WTC11 (cell line): Measurements from ENCODE around the gene RTF1. TPM values are rescaled to one million over a fixed set of nuclear protein-coding genes. Genes with fewer than 3 reads are reported as not detected.

Experiments used
- ATAC-seq: fragments of 200-7000 bp; cut with Tn5 transposase; 2 replicates; pipeline ENCODE4 v1.10.0; 2021; ENCODE audit warnings: mild to moderate bottlenecking, moderate library complexity
- CTCF ChIA-PET: fragments of 300-600 bp; sonication (Branson Sonifier 250); formaldehyde crosslinking; loops from one replicate; lab custom pipeline; 2021; ENCODE audit warnings: antibody characterized with exemption; lab: Charles Lee
- POLR2A ChIA-PET: fragments of 350-600 bp; sonication (Branson Sonifier 250); formaldehyde crosslinking; loops from one replicate; lab custom pipeline; 2021; ENCODE audit warnings: antibody characterized with exemption; lab: Charles Lee
- DNase-seq: peaks from one replicate; pipeline ENCODE4 v3.0.0; 2021; ENCODE audit warnings: low spot score
- H3K27ac Mint-ChIP-seq: 2 replicates; pipeline ENCODE4 v1.8.0; 2021; ENCODE audit warnings: mixed read lengths
- H3K27me3 Mint-ChIP-seq: 2 replicates; pipeline ENCODE4 v1.8.0; 2021; ENCODE audit warnings: low read depth, mild to moderate bottlenecking, moderate library complexity, mixed read lengths
- H3K36me3 Mint-ChIP-seq: 2 replicates; pipeline ENCODE4 v1.8.0; 2021; ENCODE audit warnings: mixed read lengths
- H3K4me1 Mint-ChIP-seq: 2 replicates; pipeline ENCODE4 v1.8.0; 2022; ENCODE audit warnings: mixed read lengths
- H3K4me3 Mint-ChIP-seq: 2 replicates; pipeline ENCODE4 v1.8.0; 2021; ENCODE audit warnings: mild to moderate bottlenecking, moderate library complexity, mixed read lengths
- H3K9me3 Mint-ChIP-seq: 2 replicates; pipeline ENCODE4 v1.8.0; 2021; ENCODE audit warnings: mixed read lengths
- AR ChIP-seq: fragments of 250-450 bp; sonication (Bioruptor Pico); IDR thresholded peaks from 2 replicates; pipeline ENCODE4 v1.9.0; 2021; ENCODE audit warnings: mild to moderate bottlenecking
- ATF3 ChIP-seq: sonication (generic); formaldehyde crosslinking; conservative IDR thresholded peaks from 2 replicates; pipeline ENCODE4 v1.8.1; 2022; ENCODE audit warnings: mild to moderate bottlenecking, missing genetic modification reagents
- CREM ChIP-seq: sonication (generic); formaldehyde crosslinking; IDR thresholded peaks from 2 replicates; pipeline ENCODE4 v1.8.1; 2022; ENCODE audit warnings: mild to moderate bottlenecking, missing genetic modification reagents, moderate library complexity
- ELF4 ChIP-seq: sonication (generic); formaldehyde crosslinking; IDR thresholded peaks from 2 replicates; pipeline ENCODE4 v1.8.1; 2022; ENCODE audit warnings: low read depth, mild to moderate bottlenecking, moderate library complexity, missing genetic modification reagents
- ETV6 ChIP-seq: sonication (generic); formaldehyde crosslinking; IDR thresholded peaks from 2 replicates; pipeline ENCODE4 v1.8.1; 2022; ENCODE audit warnings: mild to moderate bottlenecking, missing genetic modification reagents
- FOXP4 ChIP-seq: sonication (generic); formaldehyde crosslinking; IDR thresholded peaks from 2 replicates; pipeline ENCODE4 v1.8.0; 2022; ENCODE audit warnings: mild to moderate bottlenecking, missing genetic modification reagents
- GRHL2 ChIP-seq: fragments of 250-450 bp; sonication (Bioruptor Pico); IDR thresholded peaks from 2 replicates; pipeline ENCODE4 v1.8.0; 2022; ENCODE audit warnings: mild to moderate bottlenecking, moderate library complexity; ENCODE audit not compliant: insufficient replicate concordance, severe bottlenecking
- IRF1 ChIP-seq: sonication (generic); formaldehyde crosslinking; IDR thresholded peaks from 2 replicates; pipeline ENCODE4 v1.8.0; 2023; ENCODE audit warnings: missing genetic modification reagents
- MXD4 ChIP-seq: fragments of 250-450 bp; sonication (Bioruptor Pico); IDR thresholded peaks from 2 replicates; pipeline ENCODE4 v1.8.0; 2021; ENCODE audit warnings: mild to moderate bottlenecking, moderate library complexity, borderline replicate concordance
- NFE2L1 ChIP-seq: sonication (generic); formaldehyde crosslinking; IDR thresholded peaks from 2 replicates; pipeline ENCODE4 v1.8.1; 2023; ENCODE audit warnings: missing genetic modification reagents
- NFYB ChIP-seq: sonication (generic); formaldehyde crosslinking; conservative IDR thresholded peaks from 2 replicates; pipeline ENCODE4 v1.8.0; 2022; ENCODE audit warnings: low read depth, missing genetic modification reagents
- NR2C2 ChIP-seq: sonication (generic); formaldehyde crosslinking; IDR thresholded peaks from 2 replicates; pipeline ENCODE4 v1.8.0; 2022; ENCODE audit warnings: mild to moderate bottlenecking, missing genetic modification reagents
- NR3C1 ChIP-seq: sonication (generic); formaldehyde crosslinking; conservative IDR thresholded peaks from 2 replicates; pipeline ENCODE4 v1.8.1; 2023; ENCODE audit warnings: low read depth, mild to moderate bottlenecking, missing genetic modification reagents
- SMAD3 ChIP-seq: sonication (generic); formaldehyde crosslinking; IDR thresholded peaks from 2 replicates; pipeline ENCODE4 v1.8.0; 2022; ENCODE audit warnings: missing genetic modification reagents, mild to moderate bottlenecking, borderline replicate concordance
- TEAD4 ChIP-seq: sonication (generic); formaldehyde crosslinking; IDR thresholded peaks from 2 replicates; pipeline ENCODE4 v1.8.0; 2022; ENCODE audit warnings: mild to moderate bottlenecking, missing genetic modification reagents
- ZBTB21 ChIP-seq: sonication (generic); formaldehyde crosslinking; IDR thresholded peaks from 2 replicates; pipeline ENCODE4 v1.8.1; 2023; ENCODE audit warnings: mild to moderate bottlenecking, missing genetic modification reagents, borderline replicate concordance
- ZBTB43 ChIP-seq: sonication (generic); formaldehyde crosslinking; IDR thresholded peaks from 2 replicates; pipeline ENCODE4 v1.8.1; 2023; ENCODE audit warnings: mild to moderate bottlenecking, missing genetic modification reagents
- ZNF263 ChIP-seq: sonication (generic); formaldehyde crosslinking; IDR thresholded peaks from 2 replicates; pipeline ENCODE4 v1.8.1; 2022; ENCODE audit warnings: low read depth, mild to moderate bottlenecking, moderate library complexity, missing genetic modification reagents
- ZNF425 ChIP-seq: fragments of 250-450 bp; sonication (Bioruptor Pico); conservative IDR thresholded peaks from 2 replicates; pipeline ENCODE4 v1.9.0; 2021; ENCODE audit warnings: mild to moderate bottlenecking
- ZNF671 ChIP-seq: fragments of 250-450 bp; sonication (Bioruptor Pico); IDR thresholded peaks from 2 replicates; pipeline ENCODE4 v1.8.0; 2021; ENCODE audit warnings: mild to moderate bottlenecking
- total RNA-seq: library from RNA; stranded (reverse); gene quantifications from 3 replicates; pipeline ENCODE4 v1.2.3, GENCODE V29; 2021

The RTF1 gene
- total RNA-seq, 1 experiment from 2014 or later: 52.3 TPM

GRCh38 chr15:41487802-41488201, 70.9 kb downstream of the RTF1 start:
- peaks cover 29% of the 10 kb centered on the region for H3K27me3 Mint-ChIP-seq
- no peak overlapping the region for H3K4me3 Mint-ChIP-seq
- peaks cover 5% of the 10 kb centered on the region for H3K4me1 Mint-ChIP-seq
- H3K27ac Mint-ChIP-seq: no peak overlapping the region
- ChIA-PET POLR2A (interaction anchor here (0.5 kb wide), 1 partner anchor 29 kb away, joined by 3 read pairs; no protein-coding TSS in a partner anchor), CTCF (interaction anchor here (1.8 kb wide), 1 partner anchor 22 kb away, joined by 4 read pairs; no protein-coding TSS in a partner anchor)
- no peaks in the 10 kb centered on the region for H3K9me3 Mint-ChIP-seq
- no peak for ATAC-seq
- H3K36me3 Mint-ChIP-seq: peaks cover under 1% of the 10 kb centered on the region; the same call in 1 of the 2 replicates
- no peak for DNase-seq
- no peak for TF ChIP-seq ZNF263 (CRISPR knock-in tag)
- no peak for TF ChIP-seq ATF3 (CRISPR knock-in tag)
- TF ChIP-seq ZBTB43 (CRISPR knock-in tag): no peak
- no peak for TF ChIP-seq NR3C1
- no peak for TF ChIP-seq ZNF425 (CRISPR knock-in tag)
- TF ChIP-seq SMAD3 (CRISPR knock-in tag): no peak
- TF ChIP-seq CREM (CRISPR knock-in tag): no peak
- no peak for TF ChIP-seq IRF1 (CRISPR knock-in tag)
- TF ChIP-seq MXD4 (CRISPR knock-in tag): no peak
- TF ChIP-seq ETV6 (CRISPR knock-in tag): no peak
- TF ChIP-seq NFE2L1: no peak
- TF ChIP-seq AR (CRISPR knock-in tag): no peak
- no peak for TF ChIP-seq NR2C2
- no peak for TF ChIP-seq ZBTB21
- TF ChIP-seq FOXP4 (CRISPR knock-in tag): no peak
- no peak for TF ChIP-seq ZNF671 (CRISPR knock-in tag)
- TF ChIP-seq NFYB: no peak
- no peak for TF ChIP-seq ELF4 (CRISPR knock-in tag)
- no peak for TF ChIP-seq TEAD4 (CRISPR knock-in tag)
- no peak for TF ChIP-seq GRHL2
